Stomach (tissue), 9 donors: Measurements from ENCODE around the gene ACBD3. TPM values are rescaled to one million over a fixed set of nuclear protein-coding genes. Genes with fewer than 3 reads are reported as not detected.

Source experiments
- DNase-seq, 2 donors: peaks; one replicate each; pipeline versions ENCODE4 v3.0.0 to v3.0.0-alpha.2; 2013 to 2019
- H3K27ac ChIP-seq, 5 donors: fragments of 200-600 bp in 4 of 5; sonication (generic) in 4 of 5; one replicate each; pipeline ENCODE4 v1.5.1; 2013 to 2019; ENCODE audit warnings: mild to moderate bottlenecking in 1 of 5, moderate library complexity in 1 of 5
- H3K27me3 ChIP-seq, 3 donors: fragments of 200-600 bp; sonication (generic); one replicate each; pipeline ENCODE4 v1.5.1; 2017 to 2019; ENCODE audit warnings: mixed run types in 1 of 3
- H3K36me3 ChIP-seq, 4 donors: fragments of 200-600 bp; sonication (generic); 1 replicate in 3 of 4; 2 replicates in 1 of 4; pipeline ENCODE4 v1.5.1; 2016 to 2019
- H3K4me1 ChIP-seq, 4 donors: fragments of 200-600 bp; sonication (generic); one replicate each; pipeline ENCODE4 v1.5.1; 2016 to 2019
- H3K4me3 ChIP-seq, 4 donors: fragments of 200-600 bp; sonication (generic) in 3 of 4; one replicate each; pipeline ENCODE4 v1.5.1; 2016 to 2019; ENCODE audit warnings: mild to moderate bottlenecking in 1 of 4
- H3K9me3 ChIP-seq, 4 donors: fragments of 200-600 bp; sonication (generic); one replicate each; pipeline ENCODE4 v1.5.1; 2016 to 2019
- CTCF ChIP-seq, 7 experiments: fragments of 450-650 bp in 4 of 7; fragments of 200-600 bp in 3 of 7; sonication (generic) in 3 of 7; IDR thresholded peaks; one replicate each; pipeline ENCODE4 v1.5.1; 2016 to 2019; ENCODE audit warnings: antibody characterized with exemption in 7 of 7, control low read depth in 2 of 7, mild to moderate bottlenecking in 1 of 7
- EP300 ChIP-seq: sonication (generic); formaldehyde crosslinking; IDR thresholded peaks from one replicate; pipeline ENCODE4 v1.6.1; 2017; ENCODE audit warnings: antibody characterized with exemption
- POLR2A ChIP-seq, 4 donors: fragments of 450-650 bp; IDR thresholded peaks; one replicate each; pipeline ENCODE4 v1.6.1; 2016; ENCODE audit warnings: antibody characterized with exemption in 4 of 4, control low read depth in 2 of 4, mild to moderate bottlenecking in 1 of 4, moderate library complexity in 1 of 4
- POLR2AphosphoS5 ChIP-seq, 3 donors: sonication (generic); formaldehyde crosslinking; IDR thresholded peaks; one replicate each; pipeline ENCODE4 v1.6.1; 2016; ENCODE audit warnings: antibody characterized with exemption in 3 of 3
- WGBS, 5 donors: extraction: QIAGEN DNeasy Blood & Tissue Kit in 3 of 5; methylation state at CpG; one replicate each; pipeline versions ENCODE4 v1.1.5 to v1.1.7; 2013 to 2018; 5-methylcytosine and 5-hydroxymethylcytosine counted together
- intact Hi-C: fragments of 100-400 bp; cut with DNase I; formaldehyde crosslinking; loops from one replicate; pipeline ENCODE4 v1.15.1; 2023; ENCODE audit warnings: low total_unique reads
- polyA plus RNA-seq, 3 donors: library from polyadenylated mRNA; stranded (reverse); fragments of 200-250 nt; gene quantifications; one replicate each; pipeline ENCODE4 v1.2.3, GENCODE V29; 2013
- total RNA-seq, 5 donors: library from RNA; depleted of rRNA; stranded (reverse); fragments of >200 nt; gene quantifications; one replicate each; pipeline versions ENCODE4 v1.1.0 to v1.2.3, GENCODE V29; 2014 to 2016
- donor health status: healthy with polysubstance abuse.
- donor health status: Bipolar disorder and iron deficiency.
- donor health status: healthy.

Gene ACBD3
- total and polyA plus RNA-seq, 8 donors, result 9.1 to 132 (median 35.5) TPM

- WGBS, 5 donors, result 47 to 56% (median 48%) methylated on average over 16 of the region's 16 CpGs
- peaks cover 37 to 54% (median 48%) of the 10 kb centered on the region in 4 donors for H3K4me1 ChIP-seq
- TF ChIP-seq CTCF (IDR thresholded peaks at IDR 0.05) (no peak), POLR2AphosphoS5 (IDR thresholded peaks at IDR 0.05) (no peak), EP300 (no peak), POLR2A (IDR thresholded peaks at IDR 0.05) (no peak)
- no peaks in the 10 kb centered on the region for H3K27me3 ChIP-seq
- DNase-seq, result no peak
- H3K9me3 ChIP-seq, result no peaks in the 10 kb centered on the region
- peak overlapping the region in 1 of 4 donors; percentile 8 for H3K4me3 ChIP-seq
- H3K36me3 ChIP-seq, result no peaks in the 10 kb centered on the region
- intact Hi-C loops, result no loop called here
- peak overlapping the region; percentile 66 to 83 (median 75) for H3K27ac ChIP-seq
These were observed 52.1 kb downstream of the ACBD3 start for GRCh38 chr1:226134170-226135058.

GRCh38 chr1:226133504-226134123 is 52.9 kb downstream of the ACBD3 start:
- DNase-seq, result no peak
- TF ChIP-seq POLR2A (IDR thresholded peaks at IDR 0.05) (no peak), POLR2AphosphoS5 (IDR thresholded peaks at IDR 0.05) (no peak), CTCF (IDR thresholded peaks at IDR 0.05) (no peak), EP300 (no peak)
- Histone ChIP-seq H3K27me3 (no peaks in the 10 kb centered on the region), H3K9me3 (no peaks in the 10 kb centered on the region), H3K4me3 (peak overlapping the region in 1 of 4 donors; percentile 13), H3K27ac (peak overlapping the region; percentile 72 to 83 (median 76)), H3K36me3 (no peaks in the 10 kb centered on the region), H3K4me1 (peaks cover 37 to 62% (median 51%) of the 10 kb centered on the region in 4 donors)
- WGBS, 5 donors, result 82 to 87% (median 86%) methylated on average over 6 of the region's 6 CpGs
- intact Hi-C loops, result no loop called here

GRCh38 chr1:226132728-226133503 is 53.6 kb downstream of the ACBD3 start:
- intact Hi-C loops, result no loop called here
- Histone ChIP-seq H3K9me3 (no peaks in the 10 kb centered on the region), H3K27ac (peak overlapping the region; percentile 72 to 83 (median 76)), H3K4me3 (peak overlapping the region in 1 of 4 donors; percentile 13), H3K36me3 (no peaks in the 10 kb centered on the region), H3K4me1 (peaks cover 43 to 69% (median 57%) of the 10 kb centered on the region in 4 donors), H3K27me3 (no peaks in the 10 kb centered on the region)
- TF ChIP-seq CTCF (IDR thresholded peaks at IDR 0.05), result no peak
- TF ChIP-seq POLR2AphosphoS5 (IDR thresholded peaks at IDR 0.05), result peak in 2 of 3 donors; percentile 23 to 33
- WGBS, 5 donors, result 32 to 47% (median 42%) methylated on average over 10 to 17 of the region's 17 CpGs
- DNase-seq, result peak; percentile 71 to 74

GRCh38 chr1:226131639-226132038 is 54.9 kb downstream of the ACBD3 start:
- Histone ChIP-seq H3K36me3 (no peaks in the 10 kb centered on the region), H3K27ac (no peak overlapping the region), H3K9me3 (no peaks in the 10 kb centered on the region), H3K4me1 (peaks cover 43 to 73% (median 62%) of the 10 kb centered on the region in 4 donors), H3K27me3 (no peaks in the 10 kb centered on the region), H3K4me3 (no peak overlapping the region)
- 82 to 93% (median 91%) methylated on average over 5 of the region's 5 CpGs for WGBS, 5 donors
- intact Hi-C loops, result no loop called here
- TF ChIP-seq CTCF (IDR thresholded peaks at IDR 0.05) (no peak), POLR2A (IDR thresholded peaks at IDR 0.05) (no peak), POLR2AphosphoS5 (IDR thresholded peaks at IDR 0.05) (no peak), EP300 (no peak)
- no peak for DNase-seq
